Measurements from ENCODE around the gene INTS11. TPM values are rescaled to one million over a fixed set of nuclear protein-coding genes. Genes with fewer than 3 reads are reported as not detected.

INTS11 gene
- total and polyA plus RNA-seq, 9 of the 15 experiments (the other 6 are each of a cell fraction or from before 2014, with no cell fraction given): 3.6 to 183 (median 110) TPM

- TF ChIP-seq KDM2B (CRISPR knock-in tag; IDR thresholded peaks at IDR 0.05) (peak; percentile 87; the same call in 1 of the 2 replicates), ZBED1 (IDR thresholded peaks at IDR 0.05) (0 out of 2 replicates have a peak, but pooled peaks have one; percentile 34), ZNF282 (CRISPR knock-in tag; IDR thresholded peaks at IDR 0.05) (peak; percentile 80; the same call in 1 of the 2 replicates), ZNF184 (CRISPR knock-in tag; IDR thresholded peaks at IDR 0.05) (no peak), GABPB2 (CRISPR knock-in tag; conservative IDR thresholded peaks at IDR 0.05) (no peak), SIRT6 (IDR thresholded peaks at IDR 0.05; ENCODE audit: low read depth, low read length) (no peak), PURB (CRISPR knock-in tag; IDR thresholded peaks at IDR 0.05; ENCODE audit: low read depth) (no peak), ZNF24 (IDR thresholded peaks at IDR 0.05) (peak; percentile 99), VEZF1 (CRISPR knock-in tag; IDR thresholded peaks at IDR 0.05) (peak; percentile 99), ARID3B (CRISPR knock-in tag; IDR thresholded peaks at IDR 0.05; ENCODE audit: borderline replicate concordance) (no peak), ZBTB11 (CRISPR knock-in tag; IDR thresholded peaks at IDR 0.05) (no peak; a peak in 1 of 6 replicates), ARID2 (IDR thresholded peaks at IDR 0.05) (no peak), GATAD2B (IDR thresholded peaks at IDR 0.05; ENCODE audit: borderline replicate concordance) (peak; percentile 40), BRF2 (IDR thresholded peaks at IDR 0.05; ENCODE audit: borderline replicate concordance, insufficient read depth, insufficient read length) (no peak), TCF7L2 (IDR thresholded peaks at IDR 0.05; ENCODE audit: low read depth, low read length) (no peak), ELF4 (CRISPR knock-in tag; IDR thresholded peaks at IDR 0.05) (no peak), TGIF2 (CRISPR knock-in tag; IDR thresholded peaks at IDR 0.05) (peak; percentile 99), KDM4B (IDR thresholded peaks at IDR 0.05; ENCODE audit: borderline replicate concordance in 2 of 2, low read depth in 1 of 2) (no peak), ZSCAN29 (IDR thresholded peaks at IDR 0.05) (no peak), MXI1 (IDR thresholded peaks at IDR 0.05; ENCODE audit: low read depth, low read length) (peak; percentile 81), ZNF695 (CRISPR knock-in tag; IDR thresholded peaks at IDR 0.05) (no peak)
Observed at GRCh38 chr1:1307923-1308755, 16.3 kb downstream of the INTS11 start, which contains the start of the genes ACAP3 and PUSL1 (continued).

Measured in K562 (cell line).